Ishikawa (cell line): ENCODE data around the gene MEI4.

Experiments
- CEBPB ChIP-seq: IDR thresholded peaks from 2 replicates; pipeline ENCODE4 v1.6.1; 2012
- EP300 ChIP-seq: IDR thresholded peaks from 2 replicates; pipeline ENCODE4 v1.6.1; 2012; ENCODE audit warnings: borderline replicate concordance
- FOXM1 ChIP-seq: IDR thresholded peaks from 2 replicates; pipeline ENCODE4 v1.6.1; 2012; ENCODE audit warnings: low read depth, borderline replicate concordance
- NFIC ChIP-seq: IDR thresholded peaks from 2 replicates; pipeline ENCODE4 v1.6.1; 2012
- RAD21 ChIP-seq: IDR thresholded peaks from 2 replicates; pipeline ENCODE4 v1.6.1; 2012; ENCODE audit warnings: low read depth
- TAF1 ChIP-seq: IDR thresholded peaks from 2 replicates; pipeline ENCODE4 v1.6.1; 2012; ENCODE audit warnings: low read depth, mild to moderate bottlenecking
- TF ChIP-seq, protein P1 (sequence below): IDR thresholded peaks from 2 replicates; pipeline ENCODE4 v1.6.1; 2012; ENCODE audit warnings: low read depth, mild to moderate bottlenecking

DNA sequence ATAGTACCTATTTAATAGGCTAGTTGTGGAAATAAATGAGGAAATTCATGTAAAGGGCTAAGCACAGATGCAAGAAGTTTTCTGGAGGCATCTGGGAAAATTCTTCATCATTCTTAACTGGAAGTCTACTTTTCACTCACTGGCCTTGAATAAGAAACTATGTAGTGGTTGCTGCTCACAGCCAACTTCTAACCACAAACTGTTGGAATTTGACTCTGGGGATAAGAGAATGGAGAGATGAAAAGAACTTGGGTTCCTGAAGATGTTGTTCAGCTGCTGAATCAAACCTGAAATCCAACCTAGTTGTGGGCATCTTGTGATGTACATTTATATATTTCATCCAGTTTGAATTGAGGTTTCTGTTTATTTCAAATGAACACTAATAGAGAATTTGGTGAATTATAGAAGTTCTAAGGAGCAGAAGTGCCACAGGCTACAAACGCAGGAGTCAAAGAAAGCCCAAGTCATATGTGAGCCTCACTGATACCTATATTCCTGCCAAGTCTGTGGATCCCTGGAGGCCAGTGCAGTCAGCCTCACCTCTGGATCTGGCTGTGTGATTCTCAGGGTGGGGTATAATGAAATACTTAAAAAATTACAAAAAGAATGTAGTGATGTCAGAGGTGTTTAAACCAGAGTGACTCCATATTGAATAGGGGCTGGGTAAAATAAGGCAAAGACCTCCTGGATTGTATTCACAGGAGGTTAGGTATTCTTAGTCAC, 18.7 kb upstream of the MEI4 start:
- TF ChIP-seq TAF1, result no peak
- no peak for TF ChIP-seq CEBPB
- TF ChIP-seq, protein P1, sequence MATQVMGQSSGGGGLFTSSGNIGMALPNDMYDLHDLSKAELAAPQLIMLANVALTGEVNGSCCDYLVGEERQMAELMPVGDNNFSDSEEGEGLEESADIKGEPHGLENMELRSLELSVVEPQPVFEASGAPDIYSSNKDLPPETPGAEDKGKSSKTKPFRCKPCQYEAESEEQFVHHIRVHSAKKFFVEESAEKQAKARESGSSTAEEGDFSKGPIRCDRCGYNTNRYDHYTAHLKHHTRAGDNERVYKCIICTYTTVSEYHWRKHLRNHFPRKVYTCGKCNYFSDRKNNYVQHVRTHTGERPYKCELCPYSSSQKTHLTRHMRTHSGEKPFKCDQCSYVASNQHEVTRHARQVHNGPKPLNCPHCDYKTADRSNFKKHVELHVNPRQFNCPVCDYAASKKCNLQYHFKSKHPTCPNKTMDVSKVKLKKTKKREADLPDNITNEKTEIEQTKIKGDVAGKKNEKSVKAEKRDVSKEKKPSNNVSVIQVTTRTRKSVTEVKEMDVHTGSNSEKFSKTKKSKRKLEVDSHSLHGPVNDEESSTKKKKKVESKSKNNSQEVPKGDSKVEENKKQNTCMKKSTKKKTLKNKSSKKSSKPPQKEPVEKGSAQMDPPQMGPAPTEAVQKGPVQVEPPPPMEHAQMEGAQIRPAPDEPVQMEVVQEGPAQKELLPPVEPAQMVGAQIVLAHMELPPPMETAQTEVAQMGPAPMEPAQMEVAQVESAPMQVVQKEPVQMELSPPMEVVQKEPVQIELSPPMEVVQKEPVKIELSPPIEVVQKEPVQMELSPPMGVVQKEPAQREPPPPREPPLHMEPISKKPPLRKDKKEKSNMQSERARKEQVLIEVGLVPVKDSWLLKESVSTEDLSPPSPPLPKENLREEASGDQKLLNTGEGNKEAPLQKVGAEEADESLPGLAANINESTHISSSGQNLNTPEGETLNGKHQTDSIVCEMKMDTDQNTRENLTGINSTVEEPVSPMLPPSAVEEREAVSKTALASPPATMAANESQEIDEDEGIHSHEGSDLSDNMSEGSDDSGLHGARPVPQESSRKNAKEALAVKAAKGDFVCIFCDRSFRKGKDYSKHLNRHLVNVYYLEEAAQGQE, result no peak
- TF ChIP-seq RAD21, result no peak
- no peak for TF ChIP-seq FOXM1
- TF ChIP-seq EP300, result no peak
- no peak for TF ChIP-seq NFIC
